GM12874 (cell line): ENCODE results near the gene GAS6.

Source experiments
- TF ChIP-seq, protein P1 (sequence below): IDR thresholded peaks from 2 replicates; pipeline ENCODE4 v1.5.1; 2011; ENCODE audit warnings: low read depth, mild to moderate bottlenecking, control low read depth, low read length, moderate library complexity; ENCODE audit not compliant: insufficient read depth

The GAS6 gene

DNA sequence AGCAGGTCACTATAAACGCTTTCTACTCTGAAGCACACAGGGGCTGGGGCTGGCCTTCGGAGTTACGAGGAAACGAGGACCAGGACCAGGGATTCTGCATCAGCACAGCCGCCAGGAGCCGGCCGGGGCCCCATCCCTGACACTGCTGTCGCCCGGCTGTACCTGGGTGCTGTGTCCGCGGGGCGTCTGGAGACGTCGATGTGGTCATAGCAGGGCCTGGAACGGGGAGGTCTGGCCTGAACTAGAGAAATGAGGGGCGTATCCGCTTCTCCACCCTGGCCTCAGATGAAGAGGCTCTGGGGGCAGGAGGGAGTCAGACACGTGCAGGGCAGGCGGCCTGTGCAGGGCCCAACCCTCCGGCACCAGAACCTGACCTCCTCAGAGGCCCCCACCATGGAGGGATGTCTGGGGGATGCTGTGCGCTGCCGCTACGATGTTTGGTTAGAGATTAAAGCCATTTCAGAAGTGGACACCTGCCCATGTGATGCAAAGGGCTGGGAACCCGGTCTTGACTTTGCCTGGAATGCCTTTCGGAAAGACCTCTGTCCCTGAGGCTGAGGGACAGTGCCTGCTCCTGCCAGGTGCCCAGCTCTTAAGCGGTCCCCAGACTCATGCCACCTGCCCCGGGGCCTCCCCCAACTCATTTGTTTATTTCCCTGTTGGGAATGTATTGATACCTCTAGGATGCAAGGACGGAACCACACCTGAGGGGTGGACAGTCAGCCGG, 21.4 kb downstream of the GAS6 start:
- TF ChIP-seq, protein P1, sequence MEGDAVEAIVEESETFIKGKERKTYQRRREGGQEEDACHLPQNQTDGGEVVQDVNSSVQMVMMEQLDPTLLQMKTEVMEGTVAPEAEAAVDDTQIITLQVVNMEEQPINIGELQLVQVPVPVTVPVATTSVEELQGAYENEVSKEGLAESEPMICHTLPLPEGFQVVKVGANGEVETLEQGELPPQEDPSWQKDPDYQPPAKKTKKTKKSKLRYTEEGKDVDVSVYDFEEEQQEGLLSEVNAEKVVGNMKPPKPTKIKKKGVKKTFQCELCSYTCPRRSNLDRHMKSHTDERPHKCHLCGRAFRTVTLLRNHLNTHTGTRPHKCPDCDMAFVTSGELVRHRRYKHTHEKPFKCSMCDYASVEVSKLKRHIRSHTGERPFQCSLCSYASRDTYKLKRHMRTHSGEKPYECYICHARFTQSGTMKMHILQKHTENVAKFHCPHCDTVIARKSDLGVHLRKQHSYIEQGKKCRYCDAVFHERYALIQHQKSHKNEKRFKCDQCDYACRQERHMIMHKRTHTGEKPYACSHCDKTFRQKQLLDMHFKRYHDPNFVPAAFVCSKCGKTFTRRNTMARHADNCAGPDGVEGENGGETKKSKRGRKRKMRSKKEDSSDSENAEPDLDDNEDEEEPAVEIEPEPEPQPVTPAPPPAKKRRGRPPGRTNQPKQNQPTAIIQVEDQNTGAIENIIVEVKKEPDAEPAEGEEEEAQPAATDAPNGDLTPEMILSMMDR = no peak

DNA sequence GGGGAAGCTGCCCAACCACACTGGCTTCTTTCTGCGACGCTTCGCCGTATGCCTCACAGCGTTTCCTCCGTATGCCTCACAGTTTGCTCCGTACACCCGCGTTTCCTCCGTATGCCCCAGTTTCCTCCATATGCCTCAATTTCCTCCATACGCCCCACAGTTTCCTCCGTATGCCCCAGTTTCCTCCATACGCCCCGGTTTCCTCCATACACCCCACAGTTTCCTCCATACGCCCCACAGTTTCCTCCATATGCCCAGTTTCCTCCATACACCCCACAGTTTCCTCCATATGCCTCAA, 22.6 kb downstream of the GAS6 start:
- TF ChIP-seq, protein P1 = no peak

DNA sequence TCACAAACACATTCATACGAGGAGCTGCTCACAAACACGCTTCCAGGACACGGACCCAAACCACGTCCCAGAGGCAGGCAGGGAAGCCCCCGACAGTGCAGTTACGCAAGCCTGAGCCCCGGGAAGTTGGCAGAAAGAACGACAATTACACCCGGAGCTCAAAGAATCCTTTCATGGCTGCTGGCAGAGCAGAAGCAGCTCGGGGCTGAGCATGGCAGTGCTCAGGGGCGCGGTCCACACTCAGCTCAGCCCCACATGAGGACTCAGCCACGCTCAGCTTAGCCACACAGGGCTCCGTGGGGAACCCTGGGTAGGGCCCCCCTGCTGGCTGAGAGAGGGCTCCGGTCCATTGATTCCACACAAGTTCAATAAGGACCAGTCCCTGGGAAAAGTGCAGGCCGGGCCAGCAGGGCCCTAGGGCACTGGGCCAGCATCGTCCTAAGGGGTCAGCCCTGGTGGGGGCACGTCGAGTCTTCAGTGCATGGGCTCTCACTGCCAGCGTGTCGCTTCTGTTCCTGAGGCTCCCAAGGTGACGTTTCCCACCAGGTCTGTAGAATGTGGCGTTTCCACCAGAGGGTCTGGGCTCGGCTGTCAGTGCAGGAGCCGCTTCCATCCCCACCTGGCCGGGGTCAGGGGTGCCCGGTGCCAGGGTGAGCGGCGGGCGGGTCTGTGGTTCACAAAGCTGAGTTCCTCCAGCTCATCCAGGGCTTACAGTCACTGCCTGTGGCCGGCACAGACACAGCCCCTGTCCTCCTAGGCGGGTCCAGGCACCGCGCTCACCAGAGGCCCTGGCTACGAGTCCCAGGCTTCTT, 23.1 kb downstream of the GAS6 start:
- TF ChIP-seq, protein P1 = no peak

DNA sequence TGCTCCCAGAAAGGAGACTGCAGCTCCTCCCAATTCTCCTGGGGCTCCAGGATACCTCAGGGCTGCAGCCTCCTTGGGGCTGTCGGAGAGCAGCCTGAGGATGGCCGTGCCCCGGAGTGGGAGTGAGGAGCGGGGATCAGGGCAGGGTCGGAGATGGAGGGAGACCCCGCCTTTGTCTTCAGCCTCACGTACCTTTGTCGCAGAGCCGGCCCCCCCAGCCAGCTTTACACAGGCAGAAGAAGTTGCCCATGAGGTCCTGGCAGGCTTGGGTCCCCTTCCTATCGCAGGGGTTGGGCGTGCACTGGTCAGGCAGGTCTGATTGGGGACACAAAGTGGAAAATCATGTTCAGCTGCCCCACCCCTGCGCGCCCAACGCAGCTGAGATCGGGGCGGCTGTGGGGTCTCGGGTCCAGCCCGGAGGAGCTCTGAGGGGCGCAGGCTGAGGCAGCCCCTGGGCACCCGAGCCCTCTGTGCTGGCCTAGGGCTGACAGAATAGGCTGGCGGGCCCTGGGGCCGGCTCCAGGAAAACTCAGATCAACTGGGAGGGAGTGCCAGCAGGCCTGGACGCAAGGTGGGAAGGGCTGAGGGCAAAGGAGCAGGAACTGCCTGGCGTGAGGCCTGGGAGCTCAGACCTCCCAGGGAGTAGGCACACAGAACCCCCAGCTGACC, 24.2 kb downstream of the GAS6 start:
- TF ChIP-seq, protein P1 = no peak

DNA sequence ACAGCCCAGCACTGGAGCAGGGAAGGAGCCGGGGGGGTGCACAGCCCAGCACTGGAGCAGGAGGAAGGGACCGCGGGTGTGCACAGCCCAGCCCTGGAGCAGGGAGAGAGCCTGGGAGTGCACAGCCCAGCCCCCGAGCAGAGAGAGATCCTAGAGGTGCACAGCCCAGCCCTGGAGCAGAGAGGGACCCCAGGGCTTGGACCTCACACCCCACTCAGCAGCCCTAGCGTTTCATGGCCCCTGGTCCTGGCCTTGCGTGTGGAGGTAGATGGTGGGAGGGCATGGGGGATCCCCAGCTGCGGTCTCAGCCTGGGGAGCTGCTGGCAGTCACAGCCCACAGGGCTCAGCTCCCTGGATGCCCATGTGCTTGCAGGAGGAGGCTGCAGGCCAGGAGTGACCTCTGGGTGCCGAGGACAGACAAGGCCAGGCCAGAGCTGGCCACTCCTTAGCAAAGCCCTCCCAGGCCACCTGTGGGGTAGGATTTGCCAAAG, 25.1 kb downstream of the GAS6 start:
- TF ChIP-seq, protein P1 = no peak

DNA sequence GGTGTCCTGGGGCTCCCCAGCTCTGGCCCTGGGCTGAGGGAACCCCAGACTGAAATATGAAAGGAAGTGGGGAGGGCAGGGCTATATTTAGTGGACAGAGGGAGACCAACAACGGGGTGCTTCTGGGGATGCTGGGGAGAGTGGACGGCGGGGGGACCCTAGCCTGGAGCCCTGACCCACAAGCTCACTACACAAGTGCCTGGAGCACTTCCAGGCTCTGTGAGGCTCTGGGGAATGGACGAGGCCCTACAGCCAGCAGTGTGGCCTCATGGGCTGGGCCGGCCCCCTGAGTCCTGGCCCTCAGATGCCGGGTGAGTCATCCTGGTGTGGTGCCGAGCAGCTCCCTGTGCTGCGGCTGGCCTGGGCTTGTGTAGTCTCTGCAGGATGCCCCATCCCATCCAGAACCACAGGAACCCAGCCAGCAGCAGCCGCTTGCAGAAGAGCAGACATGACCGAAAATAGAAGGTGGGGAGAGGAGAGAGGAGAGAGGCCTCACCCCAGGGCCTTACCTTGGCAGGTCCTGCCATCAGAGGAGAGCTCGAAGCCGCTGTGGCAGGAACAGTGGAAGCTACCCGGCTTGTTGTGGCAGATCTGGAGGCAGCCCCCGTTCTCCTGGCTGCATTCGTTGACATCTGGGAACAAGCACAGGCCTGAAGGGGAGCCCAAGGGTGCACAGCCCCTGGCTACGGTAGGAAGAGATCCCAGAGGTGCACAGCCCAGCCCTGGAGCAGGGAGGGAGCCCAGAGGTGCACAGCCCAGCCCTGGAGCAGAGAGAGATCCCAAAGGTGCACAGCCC, 26.1 kb downstream of the GAS6 start:
- TF ChIP-seq, protein P1 = no peak
